Measurements from ENCODE around the gene MDH1B.

Gene MDH1B

DNA sequence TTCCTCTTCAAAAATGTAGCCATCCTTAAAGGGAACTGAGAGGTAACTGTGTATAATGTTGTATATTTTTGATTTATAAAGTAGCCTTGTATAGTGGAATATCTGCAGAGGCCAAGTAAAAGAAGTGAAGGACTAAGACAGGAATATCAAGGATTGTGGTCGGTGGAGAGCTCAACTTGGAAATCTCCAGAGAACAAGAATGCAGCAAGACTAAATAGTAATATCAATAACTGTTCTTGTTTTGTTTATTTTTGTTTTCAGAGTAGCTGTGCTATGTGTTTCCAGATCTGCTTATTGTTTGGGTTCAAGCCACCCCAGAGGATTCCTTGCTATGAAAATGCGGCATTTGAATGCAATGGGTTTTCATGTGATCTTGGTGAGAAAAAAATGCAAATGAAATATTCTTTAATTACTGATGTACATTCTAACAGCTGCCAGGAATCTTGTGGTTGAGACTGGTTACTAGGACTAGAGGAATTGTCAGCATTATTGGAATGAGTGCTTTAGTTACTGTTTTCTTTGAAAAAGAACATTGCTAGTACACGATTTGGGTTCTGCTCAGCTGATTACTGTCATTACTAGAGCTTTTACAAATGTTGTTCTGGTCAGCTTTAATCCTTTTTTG is 25.3 kb upstream of the MDH1B start:
- peaks cover 22% of the 10 kb centered on the region for H3K36me3 ChIP-seq (ENCODE audit: insufficient read depth, low read length)
- H3K4me1 ChIP-seq (ENCODE audit: insufficient read depth, low read length) = no peaks in the 10 kb centered on the region
- H3K9ac ChIP-seq (ENCODE audit: low read depth, low read length) = no peak overlapping the region
- no peaks in the 10 kb centered on the region for H3K9me3 ChIP-seq (ENCODE audit: control insufficient read depth, insufficient read depth, low read length)

DNA sequence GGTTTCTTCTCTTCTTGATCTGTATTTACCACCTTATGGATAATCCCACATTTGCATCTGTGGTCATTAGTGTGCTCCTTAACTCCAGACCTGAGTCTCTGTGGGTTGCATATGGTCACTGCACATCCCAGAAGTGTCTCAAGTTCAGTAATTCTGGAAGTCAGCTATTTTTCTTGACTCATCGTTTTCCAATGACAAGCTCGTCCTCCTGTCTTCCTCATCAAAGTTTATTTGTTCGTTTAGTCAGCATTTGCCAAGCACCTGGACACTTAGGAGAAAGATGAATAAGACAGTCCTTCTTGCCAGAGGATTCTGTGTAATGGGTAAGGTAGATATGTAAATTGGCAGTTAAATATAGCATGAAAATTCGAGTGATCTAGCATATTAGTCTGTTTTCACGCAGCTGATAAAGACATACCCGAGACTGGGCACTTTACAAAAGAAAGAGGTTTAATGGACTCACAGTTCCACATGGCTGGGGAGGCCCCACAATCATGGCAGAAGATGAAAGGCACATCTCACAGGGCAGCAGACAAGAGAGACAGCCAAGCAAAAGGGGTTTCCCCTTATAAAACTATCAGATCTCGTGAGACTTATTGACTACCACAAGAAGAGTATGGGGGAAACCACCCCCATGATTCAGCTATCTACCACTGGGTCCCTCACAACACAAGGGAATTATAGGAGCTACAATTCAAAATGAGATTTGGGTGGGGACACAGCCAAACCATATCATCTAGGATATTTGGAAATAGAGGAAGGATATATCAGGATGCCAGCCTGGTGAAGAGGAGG is 19.6 kb upstream of the MDH1B start:
- H3K36me3 ChIP-seq (ENCODE audit: insufficient read depth, low read length) = peaks cover 28% of the 10 kb centered on the region

DNA sequence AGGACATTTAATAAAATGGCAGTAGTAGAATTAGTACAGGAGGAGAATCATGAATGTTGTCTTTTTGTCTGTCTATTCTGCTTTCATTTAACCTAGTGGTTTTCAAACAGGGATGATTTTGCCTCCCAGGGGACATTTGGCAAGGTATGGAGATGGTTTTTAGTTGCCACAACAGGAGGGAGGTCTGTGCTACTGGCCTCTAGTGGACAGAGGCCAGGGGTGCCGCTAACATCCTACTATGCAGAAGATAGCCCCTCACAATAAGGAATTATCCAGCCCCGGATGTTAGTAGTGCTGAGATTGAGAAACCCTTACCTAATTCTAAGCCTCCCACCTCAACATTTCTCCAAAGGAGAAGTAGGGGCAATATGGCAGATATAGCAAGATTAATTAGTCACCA is 18.6 kb upstream of the MDH1B start:
- H3K9me3 ChIP-seq (ENCODE audit: control insufficient read depth, insufficient read depth, low read length) = no peaks in the 10 kb centered on the region
- no peaks in the 10 kb centered on the region for H3K4me1 ChIP-seq (ENCODE audit: insufficient read depth, low read length)
- peaks cover 24% of the 10 kb centered on the region for H3K36me3 ChIP-seq (ENCODE audit: insufficient read depth, low read length)
- H3K9ac ChIP-seq (ENCODE audit: low read depth, low read length) = no peak overlapping the region

More for the DNA sequence above, 19.6 kb upstream of the MDH1B start:
- no peak overlapping the region for H3K9ac ChIP-seq (ENCODE audit: low read depth, low read length)
- no peaks in the 10 kb centered on the region for H3K9me3 ChIP-seq (ENCODE audit: control insufficient read depth, insufficient read depth, low read length)
- no peaks in the 10 kb centered on the region for H3K4me1 ChIP-seq (ENCODE audit: insufficient read depth, low read length)

DNA sequence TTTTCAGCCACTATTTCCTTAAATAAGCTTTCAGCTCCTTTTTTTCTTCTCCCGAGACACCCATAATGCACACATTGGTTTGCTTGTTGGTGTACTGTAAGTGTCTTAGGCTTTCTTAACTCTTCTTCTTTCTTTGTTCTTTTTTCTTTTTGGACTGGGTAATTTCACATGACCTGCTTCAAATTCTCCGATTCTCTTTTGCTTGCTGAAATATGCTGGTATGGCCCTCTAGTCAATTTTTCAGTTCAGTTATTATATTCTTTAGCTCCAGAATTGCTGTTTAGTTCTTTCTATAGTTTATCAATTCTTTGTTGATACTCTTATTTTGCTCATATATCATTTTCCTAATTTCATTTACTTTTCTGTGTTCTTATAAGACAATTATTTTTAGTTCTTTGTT is 15.5 kb upstream of the MDH1B start:
- no peaks in the 10 kb centered on the region; the same call in 1 of the 2 replicates for H3K9me3 ChIP-seq (ENCODE audit: control insufficient read depth, insufficient read depth, low read length)
- H3K4me1 ChIP-seq (ENCODE audit: insufficient read depth, low read length) = no peaks in the 10 kb centered on the region
- 0 out of 2 replicates have a peak, but pooled peaks cover 9% of the 10 kb centered on the region for H3K36me3 ChIP-seq (ENCODE audit: insufficient read depth, low read length)
- H3K9ac ChIP-seq (ENCODE audit: low read depth, low read length) = no peak overlapping the region

DNA sequence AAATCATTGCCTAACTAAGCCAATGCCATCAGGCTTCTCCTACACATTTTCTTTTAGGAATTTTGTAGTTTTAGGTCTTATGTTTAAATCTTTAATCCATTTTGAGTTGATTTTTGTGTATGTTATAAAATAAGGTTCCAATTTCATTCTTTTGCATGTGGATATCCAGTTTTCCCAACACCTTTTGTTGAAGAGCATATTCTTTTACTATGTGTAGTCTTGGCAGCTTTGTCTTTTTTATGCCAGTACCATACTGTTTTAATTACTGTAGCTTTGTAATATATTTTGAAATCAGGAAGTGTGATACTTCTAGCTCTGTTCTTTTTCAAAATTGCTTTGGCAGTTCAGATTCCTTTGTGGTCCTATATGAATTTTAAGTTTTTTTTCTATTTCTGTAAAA is 11.3 kb upstream of the MDH1B start:
- Histone ChIP-seq H3K9me3 (ENCODE audit: control insufficient read depth, insufficient read depth, low read length) (no peaks in the 10 kb centered on the region; the same call in none of the 2 replicates), H3K9ac (ENCODE audit: low read depth, low read length) (no peak overlapping the region), H3K36me3 (ENCODE audit: insufficient read depth, low read length) (peaks cover 3% of the 10 kb centered on the region; the same call in 1 of the 2 replicates), H3K4me1 (ENCODE audit: insufficient read depth, low read length) (no peaks in the 10 kb centered on the region)

DNA sequence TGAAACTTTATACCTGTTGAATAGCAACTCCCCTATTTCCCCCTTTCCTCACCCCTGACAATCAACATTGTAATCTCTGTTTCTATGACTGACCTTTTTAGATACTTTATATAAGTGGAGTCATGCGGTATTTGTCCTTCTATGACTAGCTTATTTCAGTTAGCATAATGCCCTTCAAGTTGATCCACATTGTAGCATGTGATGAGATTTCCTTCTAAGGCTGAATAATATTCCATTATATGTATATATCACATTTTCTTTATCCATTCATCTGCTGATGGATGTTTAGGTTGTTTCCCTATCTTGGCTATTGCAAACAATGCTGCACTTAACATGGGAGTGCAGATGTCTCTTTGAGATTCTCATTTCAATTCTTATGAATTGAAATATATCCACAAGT is 9.7 kb upstream of the MDH1B start:
- peaks cover 4% of the 10 kb centered on the region; the same call in 1 of the 2 replicates for H3K36me3 ChIP-seq (ENCODE audit: insufficient read depth, low read length)
- no peaks in the 10 kb centered on the region; the same call in none of the 2 replicates for H3K9me3 ChIP-seq (ENCODE audit: control insufficient read depth, insufficient read depth, low read length)
- H3K4me1 ChIP-seq (ENCODE audit: insufficient read depth, low read length) = no peaks in the 10 kb centered on the region
- H3K9ac ChIP-seq (ENCODE audit: low read depth, low read length) = no peak overlapping the region

DNA sequence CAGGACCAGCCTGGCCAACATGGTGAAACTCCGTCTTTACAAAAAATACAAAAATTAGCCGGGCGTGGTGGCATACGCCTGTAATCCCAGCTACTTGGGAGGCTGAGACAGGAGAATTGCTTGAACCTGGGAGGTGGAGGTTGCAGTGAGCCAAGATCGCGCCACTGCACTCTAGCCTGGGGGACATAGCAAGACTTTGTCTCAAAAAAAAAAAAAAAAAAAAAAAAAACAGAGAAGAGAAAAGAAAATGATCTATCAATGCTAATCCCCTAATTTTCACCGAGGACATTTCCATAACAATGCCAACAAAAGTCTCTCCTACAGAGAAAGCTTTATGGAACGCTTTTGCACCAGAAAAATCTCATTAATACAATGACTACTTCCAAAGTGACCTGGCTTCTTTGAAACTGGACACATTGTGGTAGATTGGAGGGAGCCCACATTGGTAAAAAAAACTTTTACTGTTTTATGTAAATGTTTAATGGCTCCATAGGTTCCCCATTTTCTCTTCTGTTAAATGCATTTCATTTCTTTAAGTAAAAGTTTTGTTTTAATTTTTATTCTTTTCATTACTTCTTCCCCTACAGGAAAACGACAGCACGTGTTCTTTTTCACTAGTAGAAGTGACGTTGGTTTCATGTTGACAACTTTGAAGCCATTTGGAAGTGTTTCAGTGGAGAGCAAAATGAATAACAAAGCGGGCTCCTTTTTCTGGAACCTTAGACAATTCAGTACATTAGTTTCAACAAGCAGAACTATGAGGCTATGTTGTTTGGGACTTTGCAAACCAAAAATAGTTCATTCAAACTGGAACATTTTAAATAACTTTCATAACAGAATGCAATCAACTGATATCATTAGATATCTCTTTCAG is 1.2 kb upstream of the MDH1B start:
- H3K4me1 ChIP-seq (ENCODE audit: insufficient read depth, low read length) = no peaks in the 10 kb centered on the region
- H3K36me3 ChIP-seq (ENCODE audit: insufficient read depth, low read length) = peaks cover 3% of the 10 kb centered on the region; the same call in 1 of the 2 replicates
- no peaks in the 10 kb centered on the region for H3K9me3 ChIP-seq (ENCODE audit: control insufficient read depth, insufficient read depth, low read length)
- H3K9ac ChIP-seq (ENCODE audit: low read depth, low read length) = peak overlapping the region; percentile 95

DNA sequence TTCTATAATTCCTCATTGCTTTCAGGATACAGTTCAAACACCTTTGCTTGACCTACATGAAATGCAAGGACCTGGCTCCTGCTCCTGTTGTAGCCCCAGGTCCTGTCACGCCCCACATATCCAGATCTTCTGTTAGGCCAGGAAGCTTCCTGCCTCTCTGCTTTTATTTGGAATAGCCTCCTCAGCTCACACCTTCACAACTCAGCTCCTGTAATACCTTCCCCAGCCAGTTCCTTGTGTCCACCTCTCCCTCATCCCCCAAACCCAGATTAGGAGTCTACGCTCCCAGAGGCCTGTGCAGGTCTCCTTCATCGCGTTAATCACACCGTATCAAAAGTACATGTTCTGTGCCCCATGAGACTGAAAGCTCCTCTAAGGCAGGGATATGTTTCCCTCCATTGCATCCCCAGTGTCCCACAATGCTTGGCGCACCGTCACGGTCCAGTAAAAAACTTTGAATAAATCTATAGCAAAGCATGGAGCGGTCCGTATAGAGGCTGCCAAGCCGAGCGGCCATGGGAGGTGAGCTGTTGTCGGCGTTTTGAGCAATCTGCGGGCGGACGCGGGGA is 371 bp downstream of the MDH1B start:
- H3K9ac ChIP-seq (ENCODE audit: low read depth, low read length) = peak overlapping the region; percentile 95

DNA sequence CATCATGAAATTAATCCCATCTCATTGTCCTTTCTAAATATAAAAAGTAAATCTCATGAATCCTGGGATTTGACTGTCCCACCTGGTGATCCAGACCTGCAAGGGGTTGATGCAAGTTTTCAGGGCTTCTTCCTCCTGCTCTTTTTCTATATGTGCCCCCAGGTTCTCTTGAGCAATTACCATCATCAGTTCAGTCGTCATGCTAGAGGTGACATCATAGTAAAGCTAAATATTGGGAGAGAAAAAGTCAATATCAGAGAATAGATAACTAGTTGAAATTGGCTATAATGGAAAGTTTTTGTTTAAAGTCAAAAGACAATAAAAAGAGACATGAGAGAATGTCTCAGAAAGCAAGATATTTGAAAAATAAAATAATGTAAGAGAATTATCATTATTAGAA is 8.3 kb downstream of the MDH1B start:
- Histone ChIP-seq H3K9me3 (ENCODE audit: control insufficient read depth, insufficient read depth, low read length) (no peaks in the 10 kb centered on the region), H3K9ac (ENCODE audit: low read depth, low read length) (no peak overlapping the region), H3K4me1 (ENCODE audit: insufficient read depth, low read length) (no peaks in the 10 kb centered on the region), H3K36me3 (ENCODE audit: insufficient read depth, low read length) (no peaks in the 10 kb centered on the region)

More for the DNA sequence above, 371 bp downstream of the MDH1B start:
- no peaks in the 10 kb centered on the region for H3K4me1 ChIP-seq (ENCODE audit: insufficient read depth, low read length)
- no peaks in the 10 kb centered on the region for H3K9me3 ChIP-seq (ENCODE audit: control insufficient read depth, insufficient read depth, low read length)
- H3K36me3 ChIP-seq (ENCODE audit: insufficient read depth, low read length) = peaks cover 3% of the 10 kb centered on the region; the same call in 1 of the 2 replicates

DNA sequence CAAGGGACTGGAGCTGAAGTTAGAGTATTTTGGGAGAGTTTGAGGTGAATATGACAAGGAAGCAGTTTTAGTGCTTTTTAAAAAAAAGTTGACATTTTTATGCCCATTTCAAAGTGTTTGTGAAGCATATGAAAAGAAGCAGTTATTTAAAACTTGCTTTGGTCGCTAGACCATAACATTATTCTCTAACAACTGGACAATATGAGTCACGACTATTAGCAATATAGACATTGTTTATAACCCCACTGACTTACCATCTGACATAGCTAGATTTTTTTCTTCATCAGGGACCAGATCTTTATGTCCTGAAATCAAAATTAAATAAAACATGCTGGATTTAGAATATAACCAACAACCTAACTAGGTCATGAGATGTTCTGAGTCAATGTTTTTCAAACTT is 24.3 kb downstream of the MDH1B start:
- no peaks in the 10 kb centered on the region for H3K4me1 ChIP-seq (ENCODE audit: insufficient read depth, low read length)
- no peaks in the 10 kb centered on the region for H3K9me3 ChIP-seq (ENCODE audit: control insufficient read depth, insufficient read depth, low read length)
- no peaks in the 10 kb centered on the region for H3K36me3 ChIP-seq (ENCODE audit: insufficient read depth, low read length)
- no peak overlapping the region for H3K9ac ChIP-seq (ENCODE audit: low read depth, low read length)

DNA sequence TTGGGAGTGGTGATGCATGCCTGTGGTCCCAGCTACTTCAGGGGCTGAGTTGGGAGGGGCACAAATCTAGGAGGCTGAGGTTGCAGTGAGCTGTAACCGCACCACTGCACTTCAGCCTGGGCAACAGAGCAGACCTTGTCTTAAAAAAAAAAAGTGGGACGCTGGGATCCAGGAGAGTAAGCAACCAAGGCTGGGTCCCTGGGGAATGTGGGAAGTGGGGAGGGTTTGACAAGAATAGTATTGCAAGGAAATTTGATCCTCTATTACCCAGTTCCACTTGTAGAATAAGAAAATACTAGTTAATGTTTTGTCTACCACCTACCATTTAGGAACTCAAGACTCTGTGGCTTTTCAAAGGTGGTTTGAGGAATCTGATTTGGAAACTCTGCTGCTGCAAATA is 25.9 kb downstream of the MDH1B start:
- Histone ChIP-seq H3K9ac (ENCODE audit: low read depth, low read length) (no peak overlapping the region), H3K4me1 (ENCODE audit: insufficient read depth, low read length) (no peaks in the 10 kb centered on the region), H3K36me3 (ENCODE audit: insufficient read depth, low read length) (no peaks in the 10 kb centered on the region), H3K9me3 (ENCODE audit: control insufficient read depth, insufficient read depth, low read length) (no peaks in the 10 kb centered on the region)

DNA sequence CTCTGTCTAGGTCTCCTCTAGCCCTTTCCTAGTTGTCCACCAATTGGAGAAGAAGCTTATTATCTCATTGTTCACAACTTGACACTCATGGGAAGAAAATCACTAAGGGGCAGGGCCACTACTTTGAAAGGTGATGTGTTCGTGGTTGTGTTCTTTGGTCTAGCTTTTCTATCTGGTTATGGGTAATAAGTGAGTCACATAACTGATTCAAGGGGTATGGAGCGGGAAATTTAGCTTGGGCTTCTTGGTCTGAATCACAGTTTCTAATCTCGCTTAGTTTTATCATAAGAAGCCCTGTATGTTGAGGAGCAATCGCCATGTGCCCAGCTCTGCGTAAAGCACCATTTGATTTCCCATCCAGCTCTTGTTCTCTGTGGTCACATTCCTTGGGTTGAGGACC is 28.2 kb downstream of the MDH1B start:
- H3K9ac ChIP-seq (ENCODE audit: low read depth, low read length) = no peak overlapping the region
- no peaks in the 10 kb centered on the region for H3K4me1 ChIP-seq (ENCODE audit: insufficient read depth, low read length)
- no peaks in the 10 kb centered on the region for H3K36me3 ChIP-seq (ENCODE audit: insufficient read depth, low read length)
- no peaks in the 10 kb centered on the region for H3K9me3 ChIP-seq (ENCODE audit: control insufficient read depth, insufficient read depth, low read length)

DNA sequence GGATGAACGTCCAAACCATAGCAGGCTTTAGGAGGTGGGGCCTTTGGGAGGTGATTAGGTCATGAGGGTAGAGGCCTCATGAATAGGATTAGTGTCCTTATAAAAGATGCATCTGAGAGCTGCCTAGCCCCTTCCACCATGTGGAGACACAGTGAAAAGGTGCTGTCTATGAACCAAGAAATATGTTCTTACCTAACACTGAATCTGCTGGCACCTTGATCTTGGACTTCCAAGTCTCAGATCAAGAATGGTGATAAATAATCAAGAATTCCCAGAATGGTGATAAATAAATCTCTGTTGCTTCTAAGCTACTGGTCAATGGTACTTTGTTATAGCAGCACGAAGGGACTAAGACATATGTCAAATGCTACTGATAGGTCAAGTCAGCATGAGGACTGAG is 31.8 kb downstream of the MDH1B start:
- no peaks in the 10 kb centered on the region for H3K9me3 ChIP-seq (ENCODE audit: control insufficient read depth, insufficient read depth, low read length)
- H3K4me1 ChIP-seq (ENCODE audit: insufficient read depth, low read length) = no peaks in the 10 kb centered on the region
- no peaks in the 10 kb centered on the region for H3K36me3 ChIP-seq (ENCODE audit: insufficient read depth, low read length)
- no peak overlapping the region for H3K9ac ChIP-seq (ENCODE audit: low read depth, low read length)

Measured in ES-I3 (cell line).